Caco-2 (cell line): ENCODE measurements around the gene TAPBPL. TPM values are rescaled to one million over a fixed set of nuclear protein-coding genes. Genes with fewer than 3 reads are reported as not detected.

Source experiments
- Bru-seq: library from RNA; stranded (reverse); fragments of 400-500 nt; gene quantifications from one replicate; lab custom pipeline; 2021; lab: Mats Ljungman, UMichigan
- BruChase-seq, 2 experiments: library from RNA; stranded (reverse); fragments of 400-500 nt; gene quantifications; one replicate each; lab custom pipeline; 2021; lab: Mats Ljungman, UMichigan
- BruUV-seq: library from RNA; stranded (reverse); fragments of 400-500 nt; replicated peaks from 2 replicates; lab custom pipeline; 2021; lab: Mats Ljungman, UMichigan
- CTCF ChIA-PET: fragments of 300-600 bp; sonication (Branson Sonifier 250); formaldehyde crosslinking; loops from one replicate; lab custom pipeline; 2022; ENCODE audit warnings: antibody characterized with exemption; lab: Charles Lee
- POLR2A ChIA-PET: fragments of 300-600 bp; sonication (Branson Sonifier 250); formaldehyde crosslinking; loops from one replicate; lab custom pipeline; 2022; ENCODE audit warnings: antibody characterized with exemption; lab: Charles Lee
- DNase-seq, 2 experiments: peaks; one replicate each; pipeline versions ENCODE4 v3.0.0 to v3.0.0-alpha.2; 2020 to 2022
- H3K27me3 ChIP-seq: replicated peaks from 2 replicates; pipeline ENCODE4 v1.6.0; 2011; ENCODE audit warnings: low read length; ENCODE audit not compliant: control insufficient read depth, insufficient read depth
- H3K36me3 ChIP-seq: 2 replicates; pipeline ENCODE4 v1.5.1; 2011; ENCODE audit warnings: low read length; ENCODE audit not compliant: control insufficient read depth, insufficient read depth
- H3K4me1 ChIP-seq: fragments of 250-450 bp; sonication (Bioruptor Pico); 2 replicates; pipeline ENCODE4 v1.5.1; 2020; ENCODE audit warnings: mild to moderate bottlenecking
- H3K4me3 ChIP-seq: 2 replicates; pipeline ENCODE4 v1.5.1; 2011; ENCODE audit warnings: low read depth, mild to moderate bottlenecking, control low read depth, low read length
- H3K9me3 ChIP-seq: fragments of 250-450 bp; sonication (Bioruptor Pico); 2 replicates; pipeline ENCODE4 v1.5.1; 2020; ENCODE audit warnings: mild to moderate bottlenecking, moderate library complexity
- H3K27ac Mint-ChIP-seq: one replicate; pipeline ENCODE4 v1.8.0; 2022; ENCODE audit warnings: mixed read lengths; ENCODE audit not compliant: unreplicated experiment
- H3K27me3 Mint-ChIP-seq: one replicate; pipeline ENCODE4 v1.8.0; 2022; ENCODE audit warnings: mixed read lengths; ENCODE audit not compliant: insufficient read depth, unreplicated experiment
- H3K36me3 Mint-ChIP-seq: one replicate; pipeline ENCODE4 v1.8.0; 2022; ENCODE audit warnings: mild to moderate bottlenecking, mixed read lengths; ENCODE audit not compliant: insufficient read depth, unreplicated experiment
- H3K4me1 Mint-ChIP-seq: one replicate; pipeline ENCODE4 v1.8.0; 2022; ENCODE audit warnings: low read depth, mixed read lengths; ENCODE audit not compliant: unreplicated experiment
- H3K4me3 Mint-ChIP-seq: one replicate; pipeline ENCODE4 v1.8.0; 2022; ENCODE audit warnings: mild to moderate bottlenecking, moderate library complexity, mixed read lengths; ENCODE audit not compliant: unreplicated experiment
- H3K9me3 Mint-ChIP-seq: one replicate; pipeline ENCODE4 v1.8.0; 2022; ENCODE audit warnings: mixed read lengths; ENCODE audit not compliant: unreplicated experiment
- CTCF ChIP-seq, 2 experiments: fragments of 200-600 bp in 1 of 2; IDR thresholded peaks; 1 replicate in 1 of 2; 2 replicates in 1 of 2; pipeline versions ENCODE4 v1.5.1 to v1.8.0; 2011 to 2022; ENCODE audit warnings: antibody characterized with exemption in 1 of 2, control low read depth in 1 of 2, inconsistent platforms in 1 of 2, low read depth in 1 of 2, low read length in 1 of 2, mild to moderate bottlenecking in 1 of 2, moderate library complexity in 1 of 2; ENCODE audit not compliant: insufficient read depth in 1 of 2, severe bottlenecking in 1 of 2, unreplicated experiment in 1 of 2
- intact Hi-C: fragments of 100-400 bp; cut with micrococcal nuclease; formaldehyde crosslinking; loops from one replicate; pipeline ENCODE4 v1.10.0; 2022; ENCODE audit not compliant: unreplicated experiment
- long read RNA-seq: library from polyadenylated mRNA; stranded (forward); transcript quantifications from one replicate; pipeline ENCODE4 v2.0.0, GENCODE V29; 2022
- total RNA-seq: library from RNA; stranded (reverse); gene quantifications from 2 replicates; pipeline ENCODE4 v1.2.3, GENCODE V29; 2022

The TAPBPL gene, protein sequence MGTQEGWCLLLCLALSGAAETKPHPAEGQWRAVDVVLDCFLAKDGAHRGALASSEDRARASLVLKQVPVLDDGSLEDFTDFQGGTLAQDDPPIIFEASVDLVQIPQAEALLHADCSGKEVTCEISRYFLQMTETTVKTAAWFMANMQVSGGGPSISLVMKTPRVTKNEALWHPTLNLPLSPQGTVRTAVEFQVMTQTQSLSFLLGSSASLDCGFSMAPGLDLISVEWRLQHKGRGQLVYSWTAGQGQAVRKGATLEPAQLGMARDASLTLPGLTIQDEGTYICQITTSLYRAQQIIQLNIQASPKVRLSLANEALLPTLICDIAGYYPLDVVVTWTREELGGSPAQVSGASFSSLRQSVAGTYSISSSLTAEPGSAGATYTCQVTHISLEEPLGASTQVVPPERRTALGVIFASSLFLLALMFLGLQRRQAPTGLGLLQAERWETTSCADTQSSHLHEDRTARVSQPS
- total RNA-seq, result 9.1 and 9.7 TPM in 2 replicates
- Bru-seq, nascent RNA, result percentile 57 among the genes with signal in this experiment
- BruChase-seq, experiment 1, labeled RNA remaining after a 2-hour chase, result percentile 53 among the genes with signal in this experiment
- BruChase-seq, experiment 2, labeled RNA remaining after a 6-hour chase, result percentile 52 among the genes with signal in this experiment
- long read RNA-seq, transcript TAPBPL-201 (7 exons, 1,741 nt), result major isoform, 12 of 15 reads
- long read RNA-seq, partial matches to known transcripts, result 1 of 15 reads
- long read RNA-seq, other reads (novel, unspliced or antisense), result 1 of 15 reads

DNA sequence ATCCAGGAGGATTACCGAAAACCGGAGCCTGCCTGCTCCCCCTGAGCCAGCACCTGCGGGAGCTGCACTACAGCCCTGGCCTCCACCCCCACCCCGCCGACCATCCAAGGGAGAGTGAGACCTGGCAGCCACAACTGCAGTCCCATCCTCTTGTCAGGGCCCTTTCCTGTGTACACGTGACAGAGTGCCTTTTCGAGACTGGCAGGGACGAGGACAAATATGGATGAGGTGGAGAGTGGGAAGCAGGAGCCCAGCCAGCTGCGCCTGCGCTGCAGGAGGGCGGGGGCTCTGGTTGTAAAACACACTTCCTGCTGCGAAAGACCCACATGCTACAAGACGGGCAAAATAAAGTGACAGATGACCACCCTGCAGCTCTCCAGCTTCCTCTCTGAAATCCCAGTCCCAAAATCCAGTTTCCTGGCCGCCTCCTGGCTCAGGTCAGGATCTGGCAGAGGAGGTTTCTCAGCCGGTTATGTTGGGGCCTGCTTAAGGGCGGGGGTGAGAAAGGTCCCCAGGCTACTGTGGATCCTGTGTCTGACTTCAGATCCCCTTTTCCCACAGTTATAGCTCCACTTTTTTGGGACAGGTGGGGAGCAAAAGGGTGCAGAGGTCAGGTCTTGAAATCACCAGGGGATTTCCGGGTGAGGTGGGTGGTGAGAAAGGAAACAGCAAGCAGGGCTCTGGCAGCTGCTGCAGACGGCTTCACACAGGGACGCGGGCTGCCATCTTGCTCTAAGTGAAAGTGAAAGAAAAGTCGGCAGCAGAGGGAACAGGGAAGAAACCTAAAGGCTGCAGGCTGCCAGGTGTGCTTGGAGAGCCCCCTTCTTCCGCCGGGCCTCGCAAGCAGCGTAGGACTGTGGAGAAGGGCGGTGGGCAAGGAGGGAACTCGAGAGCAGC lies at the start of gene TAPBPL:
TAPBPL (plus strand) TSS at position 695 of the 897 bp plus-strand sequence. CDS start 207 bp downstream, outside the sequence.
- peak within 1 kb of the TSS; percentile 79 for H3K4me3 Mint-ChIP-seq
- intact Hi-C loops, result loop anchor here (1.0 kb wide), 2 partner anchors 19 to 80 kb away; partner anchors contain the start of gene VAMP1
- no peaks in the 10 kb centered on the region for H3K27me3 Mint-ChIP-seq
- H3K9me3 Mint-ChIP-seq, result no peaks in the 10 kb centered on the region
- ChIA-PET POLR2A (interaction anchor here (0.7 to 3.1 kb wide), 6 partner anchors 10 to 129 kb away, joined by 3 to 16 read pairs (median 6); partner anchors contain the start of gene VAMP1), CTCF (interaction anchor here (0.9 to 3.4 kb wide), 7 partner anchors 14 to 115 kb away, joined by 3 to 17 read pairs (median 8); partner anchors contain the start of genes GAPDH, LTBR and VAMP1)
- Histone ChIP-seq H3K27me3 (no peaks in the 10 kb centered on the region), H3K4me1 (peaks cover 9% of the 10 kb centered on the region; the same call in 1 of the 2 replicates), H3K36me3 (no peaks in the 10 kb centered on the region), H3K4me3 (peak within 1 kb of the TSS; percentile 82), H3K9me3 (no peaks in the 10 kb centered on the region)
- BruUV-seq, result TSS peak; percentile 74
- H3K36me3 Mint-ChIP-seq, result peaks cover 10% of the 10 kb centered on the region
- H3K4me1 Mint-ChIP-seq, result peaks cover 4% of the 10 kb centered on the region
- H3K27ac Mint-ChIP-seq, result peak within 1 kb of the TSS; percentile 93
- TF ChIP-seq CTCF (IDR thresholded peaks at IDR 0.05; ENCODE audit: insufficient read depth in 1 of 2, low read depth in 1 of 2, low read length in 1 of 2, severe bottlenecking in 1 of 2, unreplicated experiment in 1 of 2), result no peak
- DNase-seq, result peak; percentile 88 to 89

DNA sequence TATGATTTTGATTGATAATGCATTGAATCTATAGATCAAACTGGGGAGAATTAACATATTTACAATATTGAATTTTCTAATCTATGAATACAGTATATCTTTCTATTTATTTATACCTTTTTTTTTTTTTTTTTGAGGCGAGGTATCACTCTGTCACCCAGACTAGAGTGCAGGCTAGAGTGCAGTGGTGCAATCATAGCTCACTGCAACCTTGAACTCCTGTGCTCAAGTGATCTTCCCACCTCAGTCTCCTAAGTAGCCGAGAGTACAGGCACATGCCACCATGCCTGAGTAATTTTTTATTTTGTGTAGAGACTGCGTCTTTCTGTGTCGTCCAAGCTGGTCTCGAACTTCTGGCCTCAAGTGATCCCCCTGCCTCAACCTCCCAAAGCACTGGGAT lies 47.5 kb upstream of the TAPBPL start:
- BruUV-seq, result no TSS peak
- no peak overlapping the region for H3K4me3 ChIP-seq
- H3K4me1 ChIP-seq, result 0 out of 2 replicates have a peak, but pooled peaks cover 4% of the 10 kb centered on the region
- ChIA-PET CTCF (no interaction called here), POLR2A (interaction anchor here (0.6 to 0.7 kb wide), 2 partner anchors 34 to 86 kb away, joined by 8 to 14 read pairs; no protein-coding TSS in a partner anchor)
- Mint-ChIP-seq H3K36me3 (peaks cover 8% of the 10 kb centered on the region), H3K9me3 (peaks cover 16% of the 10 kb centered on the region), H3K4me3 (no peak overlapping the region), H3K4me1 (peaks cover 12% of the 10 kb centered on the region), H3K27me3 (no peaks in the 10 kb centered on the region), H3K27ac (no peak overlapping the region)
- no peak for DNase-seq
- TF ChIP-seq CTCF (IDR thresholded peaks at IDR 0.05; ENCODE audit: insufficient read depth in 1 of 2, low read depth in 1 of 2, low read length in 1 of 2, severe bottlenecking in 1 of 2, unreplicated experiment in 1 of 2), result no peak
- intact Hi-C loops, result no loop called here
- H3K27me3 ChIP-seq, result no peaks in the 10 kb centered on the region
- peaks cover 5% of the 10 kb centered on the region; the same call in 1 of the 2 replicates for H3K9me3 ChIP-seq
- no peaks in the 10 kb centered on the region for H3K36me3 ChIP-seq
